Mesothelial cell of epicardium (in vitro differentiated cells): ENCODE measurements around the gene TMEM171. TPM values are rescaled to one million over a fixed set of nuclear protein-coding genes. Genes with fewer than 3 reads are reported as not detected.

ENCODE experiments used
- DNase-seq, 2 experiments: peaks; one replicate each; pipeline ENCODE4 v3.0.0; 2021; ENCODE audit warnings: low spot score in 2 of 2; ENCODE audit not compliant: unreplicated experiment in 2 of 2
- H3K27ac Mint-ChIP-seq: 2 replicates; pipeline ENCODE4 v1.8.0; 2021; ENCODE audit warnings: mixed read lengths
- H3K27me3 Mint-ChIP-seq: 2 replicates; pipeline ENCODE4 v1.8.0; 2021; ENCODE audit warnings: low read depth, mixed read lengths
- H3K36me3 Mint-ChIP-seq: 2 replicates; pipeline ENCODE4 v1.8.0; 2021; ENCODE audit warnings: mixed read lengths
- H3K4me1 Mint-ChIP-seq: 2 replicates; pipeline ENCODE4 v1.8.0; 2021; ENCODE audit warnings: mixed read lengths
- H3K4me3 Mint-ChIP-seq: 2 replicates; pipeline ENCODE4 v1.8.0; 2021; ENCODE audit warnings: mild to moderate bottlenecking, moderate library complexity, mixed read lengths
- H3K9me3 Mint-ChIP-seq: 2 replicates; pipeline ENCODE4 v1.8.0; 2021; ENCODE audit warnings: mixed read lengths
- total RNA-seq: library from RNA; stranded (reverse); gene quantifications from 3 replicates; pipeline ENCODE4 v1.2.1, GENCODE V29; 2021
- TF ChIP-seq, protein P1 (sequence below): fragments of 200-600 bp; sonication (generic); IDR thresholded peaks from one replicate; pipeline ENCODE4 v1.5.0; 2021; ENCODE audit warnings: antibody characterized with exemption; ENCODE audit not compliant: unreplicated experiment

Gene TMEM171
- total RNA-seq, 1 donor from 2014 or later, result 0.18 TPM

DNA sequence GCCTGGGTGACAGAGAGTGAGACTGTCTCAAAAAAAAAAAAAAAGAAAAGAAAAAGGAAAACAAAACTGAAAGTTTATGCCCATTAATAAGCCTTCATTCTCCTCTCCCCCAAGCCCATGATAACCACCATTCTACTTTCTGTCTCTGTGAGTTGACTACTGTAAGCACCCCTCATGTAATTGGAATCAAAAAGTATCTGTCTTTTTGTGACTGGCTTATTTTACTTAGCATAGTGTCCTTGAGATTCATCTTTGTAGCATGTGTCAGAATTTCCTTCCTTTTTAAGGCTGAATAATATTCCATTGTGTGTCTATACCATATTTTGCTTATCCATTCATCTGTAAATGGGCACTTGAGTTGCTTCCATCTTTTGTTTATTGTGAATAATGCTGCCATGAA is 14.0 kb upstream of the TMEM171 start:
- Mint-ChIP-seq H3K4me3 (no peak overlapping the region), H3K27me3 (no peaks in the 10 kb centered on the region), H3K9me3 (peaks cover 29% of the 10 kb centered on the region), H3K36me3 (no peaks in the 10 kb centered on the region), H3K4me1 (no peaks in the 10 kb centered on the region), H3K27ac (no peak overlapping the region)
- TF ChIP-seq, protein P1, sequence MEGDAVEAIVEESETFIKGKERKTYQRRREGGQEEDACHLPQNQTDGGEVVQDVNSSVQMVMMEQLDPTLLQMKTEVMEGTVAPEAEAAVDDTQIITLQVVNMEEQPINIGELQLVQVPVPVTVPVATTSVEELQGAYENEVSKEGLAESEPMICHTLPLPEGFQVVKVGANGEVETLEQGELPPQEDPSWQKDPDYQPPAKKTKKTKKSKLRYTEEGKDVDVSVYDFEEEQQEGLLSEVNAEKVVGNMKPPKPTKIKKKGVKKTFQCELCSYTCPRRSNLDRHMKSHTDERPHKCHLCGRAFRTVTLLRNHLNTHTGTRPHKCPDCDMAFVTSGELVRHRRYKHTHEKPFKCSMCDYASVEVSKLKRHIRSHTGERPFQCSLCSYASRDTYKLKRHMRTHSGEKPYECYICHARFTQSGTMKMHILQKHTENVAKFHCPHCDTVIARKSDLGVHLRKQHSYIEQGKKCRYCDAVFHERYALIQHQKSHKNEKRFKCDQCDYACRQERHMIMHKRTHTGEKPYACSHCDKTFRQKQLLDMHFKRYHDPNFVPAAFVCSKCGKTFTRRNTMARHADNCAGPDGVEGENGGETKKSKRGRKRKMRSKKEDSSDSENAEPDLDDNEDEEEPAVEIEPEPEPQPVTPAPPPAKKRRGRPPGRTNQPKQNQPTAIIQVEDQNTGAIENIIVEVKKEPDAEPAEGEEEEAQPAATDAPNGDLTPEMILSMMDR, result no peak
- no peak for DNase-seq

DNA sequence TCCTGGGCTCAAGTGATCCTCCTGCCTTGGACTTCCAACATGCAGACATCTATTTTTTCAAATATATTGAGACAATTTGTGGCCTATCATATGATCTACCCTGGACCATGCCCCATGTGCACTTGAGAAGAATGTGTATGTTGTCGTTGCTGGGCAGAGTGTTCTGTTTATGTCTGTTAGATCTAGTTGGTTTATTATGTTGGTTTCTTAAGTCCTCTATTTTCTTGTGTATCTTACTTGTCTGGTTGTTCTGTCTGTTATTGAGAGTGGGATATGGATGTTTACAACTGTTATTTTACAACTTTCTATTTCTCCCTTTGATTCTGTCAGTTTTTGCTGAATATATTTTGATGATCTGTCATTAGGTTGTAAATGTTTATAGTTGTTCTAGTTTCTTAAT is 10.2 kb upstream of the TMEM171 start:
- DNase-seq, result no peak
- TF ChIP-seq, protein P1, result no peak
- Mint-ChIP-seq H3K9me3 (peaks cover 29% of the 10 kb centered on the region), H3K27ac (no peak overlapping the region), H3K4me3 (no peak overlapping the region), H3K4me1 (peaks cover 12% of the 10 kb centered on the region), H3K27me3 (peaks cover 1% of the 10 kb centered on the region), H3K36me3 (no peaks in the 10 kb centered on the region)

DNA sequence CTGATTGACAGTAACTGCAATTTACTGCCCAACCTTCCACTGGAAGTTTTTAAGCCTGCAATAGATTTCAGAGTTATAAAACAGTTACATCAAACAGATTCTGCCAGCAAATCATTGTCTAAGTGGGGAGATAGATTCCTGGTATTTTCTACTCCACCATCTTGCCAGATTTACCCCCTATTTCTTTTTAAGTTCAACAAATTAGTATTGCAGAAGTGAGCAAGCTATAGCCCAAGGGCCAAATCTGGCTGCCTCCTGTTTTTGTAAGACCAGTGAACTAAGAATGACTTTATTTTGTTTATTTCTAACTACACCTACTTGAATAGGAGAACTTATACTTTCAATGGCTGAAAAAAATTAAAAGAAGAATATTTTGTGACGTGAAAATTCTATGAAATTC is 8.8 kb upstream of the TMEM171 start:
- TF ChIP-seq, protein P1, result no peak
- Mint-ChIP-seq H3K27me3 (peaks cover 4% of the 10 kb centered on the region), H3K36me3 (no peaks in the 10 kb centered on the region), H3K4me1 (peaks cover 14% of the 10 kb centered on the region), H3K9me3 (peaks cover 29% of the 10 kb centered on the region), H3K4me3 (no peak overlapping the region), H3K27ac (no peak overlapping the region)
- DNase-seq, result no peak

DNA sequence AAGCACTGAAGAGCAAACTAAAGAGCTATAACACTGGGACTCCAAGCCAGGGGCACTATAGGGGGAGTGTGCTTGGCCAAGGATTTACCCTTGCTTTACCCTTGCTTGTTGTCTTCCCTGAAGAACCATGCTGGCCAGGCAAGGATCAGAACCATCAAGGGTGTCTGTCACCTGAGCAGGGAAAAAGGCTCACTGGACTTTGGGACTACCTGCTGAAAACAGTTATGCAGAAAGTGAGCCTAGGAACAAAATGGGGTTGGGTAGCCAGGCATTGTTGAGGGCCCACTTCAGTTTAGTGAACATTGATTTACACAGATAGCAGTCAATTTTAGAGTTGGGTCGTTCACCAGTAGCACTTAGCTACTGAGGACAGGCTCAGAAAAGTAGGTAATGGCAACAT is 8.0 kb upstream of the TMEM171 start:
- no peak overlapping the region for H3K27ac Mint-ChIP-seq
- peaks cover 14% of the 10 kb centered on the region for H3K4me1 Mint-ChIP-seq

DNA sequence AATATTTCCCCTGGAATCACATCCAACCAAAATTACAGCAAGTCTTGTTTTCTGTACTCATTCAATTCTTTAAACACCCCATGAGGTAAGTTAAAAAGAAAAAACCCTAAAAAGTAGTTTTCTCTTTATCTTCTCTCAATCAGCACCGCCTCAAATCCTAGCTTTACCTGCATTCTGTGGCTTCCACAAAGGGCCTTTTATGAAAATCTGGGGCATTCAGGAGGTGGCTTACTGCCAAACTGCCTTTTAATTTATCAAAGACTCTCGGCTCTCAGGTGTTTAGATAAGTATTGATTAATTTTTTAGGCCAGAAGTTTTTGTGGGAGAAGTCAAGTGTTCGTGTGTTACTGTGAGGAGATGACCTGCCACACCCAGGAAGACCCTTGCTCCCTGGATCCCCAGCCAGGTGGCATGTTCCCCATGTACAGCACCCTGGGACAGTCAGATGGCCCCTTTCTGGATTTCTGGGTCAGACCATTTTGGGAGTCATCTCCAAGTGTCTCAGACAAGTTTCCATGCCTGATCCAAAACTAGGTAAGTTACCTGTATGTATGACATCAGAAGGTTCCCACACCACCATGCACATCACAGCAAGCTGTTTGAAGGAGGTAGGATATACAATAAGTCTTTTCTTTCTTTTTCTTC is 6.2 kb upstream of the TMEM171 start:
- Mint-ChIP-seq H3K9me3 (peaks cover 18% of the 10 kb centered on the region), H3K4me3 (no peak overlapping the region), H3K27ac (no peak overlapping the region), H3K4me1 (peaks cover 14% of the 10 kb centered on the region), H3K36me3 (no peaks in the 10 kb centered on the region), H3K27me3 (peaks cover 19% of the 10 kb centered on the region)
- no peak for DNase-seq
- TF ChIP-seq, protein P1, result no peak

More for the DNA sequence above, 8.0 kb upstream of the TMEM171 start:
- TF ChIP-seq, protein P1, result no peak
- Mint-ChIP-seq H3K4me3 (no peak overlapping the region), H3K27me3 (peaks cover 12% of the 10 kb centered on the region), H3K9me3 (peaks cover 33% of the 10 kb centered on the region), H3K36me3 (no peaks in the 10 kb centered on the region)
- DNase-seq, result no peak
